H9 (cell line): Measurements from ENCODE around the gene CEP250. TPM values are rescaled to one million over a fixed set of nuclear protein-coding genes. Genes with fewer than 3 reads are reported as not detected.

Experiments used
- DNase-seq: peaks from one replicate; pipeline ENCODE4 v3.0.0-alpha.2; 2017
- H2AFZ ChIP-seq: one replicate; pipeline ENCODE4 v1.6.1; 2013; ENCODE audit warnings: mild to moderate bottlenecking, low read length, control low read depth, moderate library complexity
- H2AK5ac ChIP-seq: 2 replicates; pipeline ENCODE4 v1.6.1; 2013; ENCODE audit warnings: low read length, control low read depth, mixed read lengths; ENCODE audit not compliant: insufficient read length
- H2BK120ac ChIP-seq: one replicate; pipeline ENCODE4 v1.6.1; 2013; ENCODE audit warnings: low read depth, mild to moderate bottlenecking, low read length, control low read depth, inconsistent platforms; ENCODE audit not compliant: poor library complexity, severe bottlenecking
- H2BK12ac ChIP-seq: 2 replicates; pipeline ENCODE4 v1.6.1; 2013; ENCODE audit warnings: low read length, control low read depth, mixed read lengths, low read depth; ENCODE audit not compliant: insufficient read length
- H2BK15ac ChIP-seq: 2 replicates; pipeline ENCODE4 v1.6.1; 2013; ENCODE audit warnings: low read depth, low read length, control low read depth
- H2BK20ac ChIP-seq: one replicate; pipeline ENCODE4 v1.6.1; 2013; ENCODE audit warnings: low read depth, mild to moderate bottlenecking, low read length, control low read depth, inconsistent platforms; ENCODE audit not compliant: poor library complexity, severe bottlenecking
- H2BK5ac ChIP-seq: 2 replicates; pipeline ENCODE4 v1.6.1; 2013; ENCODE audit warnings: low read length, control low read depth, mixed read lengths; ENCODE audit not compliant: insufficient read length
- H3K14ac ChIP-seq: 2 replicates; pipeline ENCODE4 v1.6.1; 2013; ENCODE audit warnings: low read length, control low read depth; ENCODE audit not compliant: insufficient read depth
- H3K18ac ChIP-seq: 2 replicates; pipeline ENCODE4 v1.6.1; 2013; ENCODE audit warnings: low read depth, mild to moderate bottlenecking, mixed read lengths, low read length, control low read depth; ENCODE audit not compliant: insufficient read length
- H3K23ac ChIP-seq: 2 replicates; pipeline ENCODE4 v1.6.1; 2013; ENCODE audit warnings: low read length, control low read depth, mixed read lengths, low read depth; ENCODE audit not compliant: insufficient read length
- H3K23me2 ChIP-seq: 2 replicates; pipeline ENCODE4 v1.6.1; 2013; ENCODE audit warnings: low read depth, mild to moderate bottlenecking, mixed read lengths, low read length, control low read depth; ENCODE audit not compliant: insufficient read length, poor library complexity, severe bottlenecking
- H3K27ac ChIP-seq: 2 replicates; pipeline ENCODE4 v1.5.1; 2013; ENCODE audit warnings: low read length, control low read depth, mixed read lengths, low read depth; ENCODE audit not compliant: insufficient read length
- H3K27me3 ChIP-seq: 2 replicates; pipeline ENCODE4 v1.6.1; 2013; ENCODE audit warnings: low read length, control low read depth, inconsistent platforms; ENCODE audit not compliant: insufficient read depth
- H3K4ac ChIP-seq: 2 replicates; pipeline ENCODE4 v1.6.1; 2013; ENCODE audit warnings: low read depth, mild to moderate bottlenecking, control low read depth, inconsistent platforms, low read length, moderate library complexity
- H3K4me1 ChIP-seq: 2 replicates; pipeline ENCODE4 v1.6.1; 2013; ENCODE audit warnings: low read length, control low read depth, inconsistent platforms; ENCODE audit not compliant: insufficient read depth
- H3K4me2 ChIP-seq: 2 replicates; pipeline ENCODE4 v1.6.1; 2013; ENCODE audit warnings: low read length, control low read depth, mixed read lengths; ENCODE audit not compliant: insufficient read length, insufficient read depth
- H3K56ac ChIP-seq: 2 replicates; pipeline ENCODE4 v1.6.1; 2013; ENCODE audit warnings: low read depth, mild to moderate bottlenecking, mixed read lengths, low read length, control low read depth; ENCODE audit not compliant: insufficient read length
- H3K79me1 ChIP-seq: 2 replicates; pipeline ENCODE4 v1.6.1; 2013; ENCODE audit warnings: low read depth, mild to moderate bottlenecking, moderate library complexity, low read length, control low read depth, inconsistent platforms; ENCODE audit not compliant: insufficient read depth, poor library complexity, severe bottlenecking
- H3K79me2 ChIP-seq: 2 replicates; pipeline ENCODE4 v1.6.1; 2013; ENCODE audit warnings: low read length, control low read depth, inconsistent platforms; ENCODE audit not compliant: insufficient read depth
- H3K9ac ChIP-seq: 2 replicates; pipeline ENCODE4 v1.6.1; 2013; ENCODE audit warnings: low read length, control low read depth, mixed read lengths; ENCODE audit not compliant: insufficient read length; ENCODE audit errors: extremely low read depth
- H3K9me3 ChIP-seq: one replicate; pipeline ENCODE4 v1.6.1; 2013; ENCODE audit warnings: low read depth, low read length, inconsistent platforms; ENCODE audit not compliant: control insufficient read depth
- H3T11ph ChIP-seq: one replicate; pipeline ENCODE4 v1.6.1; 2013; ENCODE audit warnings: mild to moderate bottlenecking, low read length, control low read depth, inconsistent platforms
- H4K20me1 ChIP-seq: one replicate; pipeline ENCODE4 v1.6.1; 2013; ENCODE audit not compliant: control insufficient read depth, insufficient read length, insufficient read depth
- H4K5ac ChIP-seq: 2 replicates; pipeline ENCODE4 v1.6.1; 2013; ENCODE audit warnings: low read depth, mild to moderate bottlenecking, mixed read lengths, low read length, control low read depth; ENCODE audit not compliant: insufficient read length
- H4K8ac ChIP-seq: replicated peaks from 2 replicates; pipeline ENCODE4 v1.6.1; 2013; ENCODE audit warnings: low read length, control low read depth, mixed read lengths, low read depth; ENCODE audit not compliant: insufficient read length
- H4K91ac ChIP-seq: 2 replicates; pipeline ENCODE4 v1.6.1; 2013; ENCODE audit warnings: low read depth, mild to moderate bottlenecking, moderate library complexity, mixed read lengths, low read length, control low read depth; ENCODE audit not compliant: insufficient read length
- H3K27ac Mint-ChIP-seq, 3 experiments: 2 replicates in 2 of 3; 3 replicates in 1 of 3; pipeline ENCODE4 v1.8.0; 2020 to 2021; ENCODE audit warnings: mixed read lengths in 3 of 3, mild to moderate bottlenecking in 1 of 3, moderate library complexity in 1 of 3
- H3K27me3 Mint-ChIP-seq: 2 replicates; pipeline ENCODE4 v1.8.0; 2021; ENCODE audit warnings: low read depth, mild to moderate bottlenecking, moderate library complexity, mixed read lengths
- H3K36me3 Mint-ChIP-seq, 3 experiments: 2 replicates in 2 of 3; 3 replicates in 1 of 3; pipeline ENCODE4 v1.8.0; 2020 to 2021; ENCODE audit warnings: low read depth in 3 of 3, mixed read lengths in 3 of 3; ENCODE audit not compliant: insufficient read depth in 1 of 3
- H3K4me1 Mint-ChIP-seq, 2 experiments: 2 replicates each; pipeline ENCODE4 v1.8.0; 2020; ENCODE audit warnings: mixed read lengths in 2 of 2
- H3K4me3 Mint-ChIP-seq, 2 experiments: 2 replicates in 1 of 2; 3 replicates in 1 of 2; pipeline ENCODE4 v1.8.0; 2020 to 2021; ENCODE audit warnings: mild to moderate bottlenecking in 2 of 2, mixed read lengths in 2 of 2, moderate library complexity in 1 of 2
- H3K9me3 Mint-ChIP-seq, 2 experiments: 2 replicates in 1 of 2; 3 replicates in 1 of 2; pipeline ENCODE4 v1.8.0; 2020; ENCODE audit warnings: mild to moderate bottlenecking in 2 of 2, mixed read lengths in 2 of 2, moderate library complexity in 1 of 2
- CTCF ChIP-seq: fragments of 200-600 bp; sonication (generic); conservative IDR thresholded peaks from 3 replicates; pipeline ENCODE4 v1.8.0; 2021; ENCODE audit warnings: antibody characterized with exemption, mild to moderate bottlenecking
- total RNA-seq: library from RNA; stranded (reverse); gene quantifications from 2 replicates; pipeline ENCODE4 v1.2.1, GENCODE V29; 2021

CEP250 gene
- total RNA-seq, 1 experiment from 2014 or later, result 29.8 TPM

- no peak overlapping the region for H2BK5ac ChIP-seq
- Mint-ChIP-seq H3K4me1 (peaks cover 15 to 25% of the 10 kb centered on the region in 2 experiments), H3K36me3 (peaks cover 4 to 30% (median 19%) of the 10 kb centered on the region in 3 experiments; a peak in 5 of 7 replicates), H3K4me3 (no peak overlapping the region), H3K27me3 (no peaks in the 10 kb centered on the region), H3K27ac (no peak overlapping the region), H3K9me3 (no peaks in the 10 kb centered on the region)
- no peak overlapping the region for H3K18ac ChIP-seq
- H3K9me3 ChIP-seq, result no peaks in the 10 kb centered on the region
- TF ChIP-seq CTCF, result no peak
- no peak overlapping the region for H2BK12ac ChIP-seq
- H3K79me1 ChIP-seq, result no peaks in the 10 kb centered on the region
- H3T11ph ChIP-seq, result no peak overlapping the region
- no peak overlapping the region for H4K5ac ChIP-seq
- no peak overlapping the region for H3K23ac ChIP-seq
- H4K91ac ChIP-seq, result no peak overlapping the region
- no peak overlapping the region for H2BK15ac ChIP-seq
- H4K20me1 ChIP-seq, result no peaks in the 10 kb centered on the region
- no peak overlapping the region for H2BK120ac ChIP-seq
- no peak overlapping the region for H3K27ac ChIP-seq
- no peaks in the 10 kb centered on the region for H3K79me2 ChIP-seq
- no peak overlapping the region for H2AK5ac ChIP-seq
- no peak overlapping the region for H4K8ac ChIP-seq
- H2AFZ ChIP-seq, result no peak overlapping the region
- H3K9ac ChIP-seq, result no peak overlapping the region
- peaks cover 6% of the 10 kb centered on the region for H3K23me2 ChIP-seq
- no peak overlapping the region for H2BK20ac ChIP-seq
- no peak overlapping the region for H3K4ac ChIP-seq
- H3K4me1 ChIP-seq, result no peaks in the 10 kb centered on the region
- no peak overlapping the region for H3K4me2 ChIP-seq
- H3K14ac ChIP-seq, result no peak overlapping the region
- no peaks in the 10 kb centered on the region for H3K27me3 ChIP-seq
- no peak overlapping the region for H3K56ac ChIP-seq
- no peak for DNase-seq
Measured at GRCh38 chr20:35458388-35458787, 3.0 kb downstream of the CEP250 start.
